GDM1 (cell line): Measurements from ENCODE around the gene MND1.
"Not testable (repeated sequence)": the region's sequence is repeated elsewhere in the genome, so short reads cannot be mapped to it uniquely, and the experiment has no call there.

Experiments used
- DNase-seq: peaks from one replicate; lab custom pipeline; 2025; lab: John Stamatoyannopoulos, UW

Gene MND1

GRCh38 chr4:153403726-153404125, 59.2 kb downstream of the MND1 start:
- DNase-seq, result no peak

GRCh38 chr4:153407906-153408305, 63.4 kb downstream of the MND1 start:
- no peak for DNase-seq

- DNase-seq, result no peak
These were observed 64.4 kb downstream of the MND1 start for GRCh38 chr4:153408932-153409331.

DNA sequence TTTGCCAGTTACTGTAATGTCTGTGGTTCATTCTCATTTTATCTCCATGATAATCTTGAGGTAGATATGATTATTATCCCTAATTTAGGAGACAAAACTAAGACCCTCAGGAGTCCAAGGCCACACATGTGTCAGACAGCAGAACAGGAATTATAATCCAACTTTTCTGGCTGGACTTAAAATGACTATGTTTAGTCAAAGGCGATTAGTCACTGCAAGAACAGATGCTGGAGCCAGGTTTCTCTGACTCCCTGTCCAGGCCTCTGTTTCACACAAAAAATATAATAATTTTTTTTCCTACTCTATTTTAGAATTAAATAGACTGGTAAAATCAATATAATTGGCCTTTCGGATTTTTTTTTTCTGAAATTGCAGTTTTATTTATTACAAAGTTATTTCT, 64.9 kb downstream of the MND1 start:
- no peak for DNase-seq

DNA sequence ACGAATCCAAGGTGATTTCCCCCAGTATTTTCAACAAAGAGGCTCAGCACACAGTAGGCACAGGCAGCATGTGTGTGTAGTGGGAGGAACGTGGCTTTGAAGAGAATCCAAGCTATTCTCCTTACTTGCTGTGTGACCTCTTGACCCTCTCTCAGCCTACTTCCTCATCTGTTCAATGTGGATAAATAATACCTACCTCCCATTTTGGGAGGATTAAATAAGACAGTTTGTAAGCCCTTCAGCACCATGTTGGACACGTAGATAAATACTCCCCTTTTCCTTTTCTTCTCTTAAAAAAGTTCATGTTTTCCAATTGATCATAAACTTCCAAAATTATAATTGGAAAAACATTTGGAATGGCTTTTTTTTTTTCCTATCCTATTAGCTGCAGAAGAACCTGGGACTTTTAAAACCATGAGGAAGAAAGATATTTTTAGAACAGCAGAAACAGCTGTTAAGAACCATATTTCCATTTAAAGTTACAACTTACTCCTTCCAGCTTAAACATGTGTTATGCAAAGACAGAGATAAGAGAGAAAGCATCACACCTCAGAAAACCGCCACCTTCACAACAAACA, 65.5 kb downstream of the MND1 start:
- no peak for DNase-seq

GRCh38 chr4:153413842-153414241, 69.4 kb downstream of the MND1 start:
- DNase-seq, result no peak

GRCh38 chr4:153416456-153416855, 72.0 kb downstream of the MND1 start:
- DNase-seq, result not testable (repeated sequence)

DNA sequence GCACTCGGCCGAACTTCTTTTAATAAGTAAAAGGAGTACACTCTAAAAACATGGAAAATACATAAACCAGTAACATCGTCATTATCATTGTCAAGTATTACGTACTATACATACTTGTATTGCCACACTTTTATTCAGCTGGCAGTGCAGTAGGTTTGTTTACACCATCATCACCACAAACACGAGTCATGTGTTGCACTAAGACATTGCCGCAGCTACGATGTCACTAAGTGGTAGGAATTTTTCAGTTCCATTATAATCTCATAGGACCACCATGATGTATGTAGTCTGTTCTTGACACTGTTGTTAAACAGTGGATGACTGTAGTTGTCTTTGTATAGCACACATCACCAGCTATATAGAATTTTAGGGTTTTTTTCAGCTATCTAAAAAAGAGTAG, 73.6 kb downstream of the MND1 start:
- DNase-seq, result no peak

DNA sequence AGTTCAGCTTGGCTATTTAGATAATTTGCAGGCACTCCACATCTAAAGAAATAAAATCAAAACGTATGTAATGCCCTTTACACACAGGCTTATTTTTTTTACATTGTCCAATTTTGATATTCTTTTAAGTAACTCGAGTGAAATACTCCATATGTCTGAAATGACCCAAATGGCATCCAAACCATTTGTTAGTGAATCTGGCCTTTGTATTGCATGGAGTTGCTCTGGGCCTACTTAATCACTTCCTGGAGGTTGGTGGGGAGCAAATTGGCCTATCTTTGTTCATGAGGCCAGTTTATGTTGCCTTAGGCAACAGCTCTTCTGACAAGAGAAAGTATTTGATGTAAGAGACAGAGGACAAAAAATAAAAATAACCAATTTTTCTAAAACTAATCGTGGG, 74.1 kb downstream of the MND1 start:
- no peak for DNase-seq

DNA sequence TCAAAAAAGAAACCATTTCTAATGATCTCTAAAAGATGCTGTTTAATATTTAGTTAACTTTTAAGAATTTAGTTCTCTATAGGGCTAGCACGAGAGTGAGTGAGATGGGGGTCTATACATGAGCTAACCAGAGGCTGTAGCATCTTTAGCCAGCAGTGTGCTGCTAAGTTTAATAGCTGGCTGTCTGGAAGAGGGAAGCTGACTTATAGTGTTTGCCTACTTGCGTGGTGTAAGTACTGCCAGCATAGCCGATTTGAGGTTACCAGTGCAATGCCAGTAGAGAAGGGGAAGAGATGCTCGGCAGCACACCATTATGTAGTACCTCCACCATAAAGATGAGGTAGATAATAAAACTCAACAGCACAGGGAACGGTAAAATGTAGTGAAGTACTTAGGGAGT, 74.5 kb downstream of the MND1 start:
- DNase-seq, result no peak

GRCh38 chr4:153419673-153420278, 75.3 kb downstream of the MND1 start:
- no peak for DNase-seq

- no peak for DNase-seq
These were observed 75.9 kb downstream of the MND1 start for GRCh38 chr4:153420361-153420760.

DNA sequence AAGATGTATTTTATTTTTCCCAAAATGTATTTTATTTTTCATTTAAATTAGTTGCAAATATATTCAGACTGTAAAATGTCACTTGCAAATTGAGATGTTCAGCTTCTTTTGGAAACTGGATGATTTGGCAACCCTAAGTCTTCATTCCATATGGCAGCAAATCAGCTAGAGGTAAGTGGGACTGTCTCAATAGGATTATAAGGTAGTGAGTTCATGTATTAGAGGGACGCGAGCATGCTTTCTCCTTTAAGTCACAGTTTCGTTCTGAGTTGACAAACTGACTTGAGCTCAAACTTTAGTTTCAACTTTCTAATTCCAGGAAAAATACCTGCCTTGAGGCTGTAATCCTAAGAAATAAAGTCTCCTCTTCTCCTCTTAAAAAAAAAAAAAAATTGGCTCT, 77.5 kb downstream of the MND1 start:
- DNase-seq, result no peak

- DNase-seq, result no peak
These were observed 81.9 kb downstream of the MND1 start for GRCh38 chr4:153426207-153426885.

DNA sequence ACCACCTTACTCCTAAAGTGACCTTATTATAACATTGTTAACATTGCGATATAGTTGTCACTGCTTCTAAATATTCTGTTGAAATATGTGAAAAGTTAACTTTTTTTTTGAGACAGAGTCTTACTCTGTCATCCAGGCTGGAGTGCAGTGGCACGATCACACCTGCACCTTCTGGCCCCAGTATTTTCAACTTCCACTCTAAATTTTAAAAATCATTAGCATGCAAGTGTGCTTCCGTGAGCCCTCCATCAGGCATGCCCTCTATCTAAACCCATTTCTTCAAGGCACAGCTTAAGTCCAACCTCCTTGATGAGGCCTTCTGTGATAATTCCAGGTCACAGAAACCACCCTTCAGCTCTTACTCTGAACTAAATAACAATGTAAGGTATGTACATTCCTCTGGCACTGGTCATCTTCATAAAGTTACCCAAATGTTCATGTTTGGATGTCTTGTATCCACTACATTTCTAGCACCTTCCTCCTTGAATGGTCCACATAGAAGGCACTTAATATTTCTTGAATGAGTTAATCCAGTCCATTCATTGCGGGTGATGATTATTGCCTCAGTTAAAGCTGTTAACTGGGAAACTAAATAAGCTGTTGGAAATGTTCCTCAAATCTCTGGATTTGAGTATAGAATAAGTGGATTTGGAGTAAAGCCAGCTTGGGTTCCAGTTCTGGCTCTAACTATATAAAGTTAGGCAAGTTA, 83.0 kb downstream of the MND1 start:
- DNase-seq, result no peak

GRCh38 chr4:153428941-153429475, 84.5 kb downstream of the MND1 start:
- DNase-seq, result no peak

- DNase-seq, result peak; percentile 64
These were observed 88.7 kb downstream of the MND1 start for GRCh38 chr4:153432965-153433753.

- no peak for DNase-seq
These were observed 89.2 kb downstream of the MND1 start for GRCh38 chr4:153433754-153434105.

DNA sequence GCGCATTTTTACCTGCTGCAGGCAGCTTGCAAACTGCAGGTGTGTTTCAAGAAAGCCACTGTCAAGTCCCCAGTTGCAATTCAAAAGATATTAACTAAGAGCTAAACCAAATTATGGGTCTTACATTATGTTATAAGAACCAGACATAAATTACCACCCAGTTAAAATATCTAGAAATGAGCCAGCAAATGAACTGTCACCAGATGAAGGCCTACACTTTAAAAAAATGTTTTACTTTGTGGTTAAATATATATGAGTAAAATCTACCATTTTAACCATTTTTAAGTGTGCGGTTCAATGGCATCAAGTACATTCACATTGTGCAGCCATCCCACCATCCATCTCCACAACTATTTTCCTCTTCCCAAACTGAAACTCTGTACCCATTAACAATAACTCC, 89.7 kb downstream of the MND1 start:
- DNase-seq, result no peak

GRCh38 chr4:153438916-153439756, 94.6 kb downstream of the MND1 start:
- no peak for DNase-seq

DNA sequence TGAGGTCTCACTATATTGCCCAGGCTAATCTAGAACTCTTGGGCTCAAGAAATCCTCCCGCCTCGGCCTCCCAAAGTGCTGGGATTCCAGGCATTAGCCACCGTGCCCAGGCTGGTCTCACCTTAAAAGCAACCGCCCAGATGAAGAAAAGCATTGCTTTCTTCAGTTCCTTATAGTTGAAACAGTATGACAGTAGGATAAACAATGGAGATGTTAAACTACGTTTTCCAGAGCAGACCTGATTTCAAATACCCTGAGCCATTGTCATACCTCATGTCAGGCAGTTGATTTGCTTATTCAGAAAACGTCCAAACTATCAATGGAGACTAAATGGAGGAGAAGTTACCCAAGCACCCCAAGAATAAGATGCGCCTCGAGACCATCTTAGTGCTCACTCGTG, 95.3 kb downstream of the MND1 start:
- DNase-seq, result no peak
